NCI-H526 (cell line): ENCODE measurements around the gene KCNK16.
A peak's percentile ranks its signal among the peaks of the same experiment; 100 is the strongest.
"Not testable (repeated sequence)": the region's sequence is repeated elsewhere in the genome, so short reads cannot be mapped to it uniquely, and the experiment has no call there.

ENCODE experiments used
- DNase-seq, 2 experiments: peaks; one replicate each; lab custom pipeline; 2025; lab: John Stamatoyannopoulos, UW

The KCNK16 gene

GRCh38 chr6:39309942-39310531 is 12.5 kb downstream of the KCNK16 start:
- DNase-seq = peak; percentile 61 to 79

- no peak for DNase-seq
Observed at GRCh38 chr6:39307462-39307861, 15.0 kb downstream of the KCNK16 start.

GRCh38 chr6:39304951-39305350 is 17.6 kb downstream of the KCNK16 start:
- no peak for DNase-seq

GRCh38 chr6:39303425-39304153 is 18.9 kb downstream of the KCNK16 start:
- DNase-seq = no peak

- DNase-seq = peak; percentile 67 to 92
Observed at GRCh38 chr6:39302669-39303424, 19.7 kb downstream of the KCNK16 start.

- DNase-seq = no peak
Observed at GRCh38 chr6:39302011-39302410, 20.5 kb downstream of the KCNK16 start.

- peak in 1 of 2 experiments; percentile 25 for DNase-seq
Observed at GRCh38 chr6:39301606-39302005, 20.9 kb downstream of the KCNK16 start.

- DNase-seq = no peak
Observed at GRCh38 chr6:39300739-39301138, 21.8 kb downstream of the KCNK16 start.

GRCh38 chr6:39298061-39298460 is 24.4 kb downstream of the KCNK16 start:
- no peak for DNase-seq

- no peak for DNase-seq
Observed at GRCh38 chr6:39296745-39297640, 25.5 kb downstream of the KCNK16 start.

- DNase-seq = peak in 1 of 2 experiments; percentile 33
Observed at GRCh38 chr6:39295611-39296011, 26.9 kb downstream of the KCNK16 start.

GRCh38 chr6:39294899-39295298 is 27.6 kb downstream of the KCNK16 start:
- DNase-seq = no peak

GRCh38 chr6:39294133-39294532 is 28.4 kb downstream of the KCNK16 start:
- no peak for DNase-seq

- no peak for DNase-seq
Observed at GRCh38 chr6:39292637-39293036, 29.9 kb downstream of the KCNK16 start.

- DNase-seq = no peak
Observed at GRCh38 chr6:39289490-39289889, 33.0 kb downstream of the KCNK16 start.

- no peak for DNase-seq
Observed at GRCh38 chr6:39287601-39288000, 34.9 kb downstream of the KCNK16 start.

- not testable (repeated sequence) for DNase-seq
Observed at GRCh38 chr6:39286596-39286995, 35.9 kb downstream of the KCNK16 start.

GRCh38 chr6:39282774-39283173 is 39.7 kb downstream of the KCNK16 start:
- no peak for DNase-seq

- no peak for DNase-seq
Observed at GRCh38 chr6:39281312-39281980, 41.1 kb downstream of the KCNK16 start.

- peak in 1 of 2 experiments; percentile 18 for DNase-seq
Observed at GRCh38 chr6:39280247-39280731, 42.2 kb downstream of the KCNK16 start.

- DNase-seq = no peak
Observed at GRCh38 chr6:39279539-39279938, 43.0 kb downstream of the KCNK16 start.
